ENCODE results near the gene DYRK3. TPM values are rescaled to one million over a fixed set of nuclear protein-coding genes. Genes with fewer than 3 reads are reported as not detected.
"Not testable (repeated sequence)": the region's sequence is repeated elsewhere in the genome, so short reads cannot be mapped to it uniquely, and the experiment has no call there.

The DYRK3 gene
- total RNA-seq, 1 donor from 2014 or later, result 17.9 TPM

GRCh38 chr1:206633708-206634121 lies 1.6 kb upstream of the DYRK3 start:
- no peak for DNase-seq (ENCODE audit: low spot score in 2 of 2)
- H3K27ac ChIP-seq, result peak overlapping the region in 1 of 2 donors; percentile 5
- intact Hi-C loops (cut with DNase I), result loop anchor here (2.0 to 10.0 kb wide), 3 partner anchors 51 to 417 kb away; partner anchors contain the start of genes MAPKAPK2 and YOD1

GRCh38 chr1:206634365-206635079 lies 814 bp upstream of the DYRK3 start:
- Histone ChIP-seq H3K9me3 (no peaks in the 10 kb centered on the region), H3K4me3 (peak overlapping the region; percentile 80 to 83), H3K27ac (peak overlapping the region; percentile 77 to 79), H3K4me1 (peaks cover 0 to 22% of the 10 kb centered on the region in 2 donors), H3K36me3 (no peaks in the 10 kb centered on the region), H3K27me3 (no peaks in the 10 kb centered on the region)
- peak; percentile 67 to 97 for DNase-seq (ENCODE audit: low spot score in 2 of 2)
- intact Hi-C loops (cut with DNase I), result loop anchor here (1.0 to 10.0 kb wide), 7 partner anchors 22 to 416 kb away; partner anchors contain the start of genes EIF2D, MAPKAPK2 and YOD1
- TF ChIP-seq, protein P1, sequence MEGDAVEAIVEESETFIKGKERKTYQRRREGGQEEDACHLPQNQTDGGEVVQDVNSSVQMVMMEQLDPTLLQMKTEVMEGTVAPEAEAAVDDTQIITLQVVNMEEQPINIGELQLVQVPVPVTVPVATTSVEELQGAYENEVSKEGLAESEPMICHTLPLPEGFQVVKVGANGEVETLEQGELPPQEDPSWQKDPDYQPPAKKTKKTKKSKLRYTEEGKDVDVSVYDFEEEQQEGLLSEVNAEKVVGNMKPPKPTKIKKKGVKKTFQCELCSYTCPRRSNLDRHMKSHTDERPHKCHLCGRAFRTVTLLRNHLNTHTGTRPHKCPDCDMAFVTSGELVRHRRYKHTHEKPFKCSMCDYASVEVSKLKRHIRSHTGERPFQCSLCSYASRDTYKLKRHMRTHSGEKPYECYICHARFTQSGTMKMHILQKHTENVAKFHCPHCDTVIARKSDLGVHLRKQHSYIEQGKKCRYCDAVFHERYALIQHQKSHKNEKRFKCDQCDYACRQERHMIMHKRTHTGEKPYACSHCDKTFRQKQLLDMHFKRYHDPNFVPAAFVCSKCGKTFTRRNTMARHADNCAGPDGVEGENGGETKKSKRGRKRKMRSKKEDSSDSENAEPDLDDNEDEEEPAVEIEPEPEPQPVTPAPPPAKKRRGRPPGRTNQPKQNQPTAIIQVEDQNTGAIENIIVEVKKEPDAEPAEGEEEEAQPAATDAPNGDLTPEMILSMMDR (IDR thresholded peaks at IDR 0.05), result peak; percentile 75 to 82 (median 76)

More at GRCh38 chr1:206633708-206634121, 1.6 kb upstream of the DYRK3 start:
- Histone ChIP-seq H3K27me3 (no peaks in the 10 kb centered on the region), H3K36me3 (no peaks in the 10 kb centered on the region), H3K9me3 (no peaks in the 10 kb centered on the region), H3K4me1 (peaks cover 0 to 22% of the 10 kb centered on the region in 2 donors), H3K4me3 (no peak overlapping the region)
- TF ChIP-seq, protein P1 (IDR thresholded peaks at IDR 0.05), result no peak

GRCh38 chr1:206635978-206636345 lies 626 bp downstream of the DYRK3 start:
- Histone ChIP-seq H3K27ac (peak overlapping the region; percentile 77 to 79), H3K4me1 (peaks cover 0 to 22% of the 10 kb centered on the region in 2 donors), H3K4me3 (peak overlapping the region; percentile 80 to 83), H3K9me3 (no peaks in the 10 kb centered on the region), H3K27me3 (no peaks in the 10 kb centered on the region), H3K36me3 (peaks cover 0 to 3% of the 10 kb centered on the region in 2 donors)
- intact Hi-C loops (cut with DNase I), result loop anchor here (1.0 to 10.0 kb wide), 7 partner anchors 24 to 415 kb away; partner anchors contain the start of genes EIF2D, MAPKAPK2 and YOD1
- TF ChIP-seq, protein P1 (IDR thresholded peaks at IDR 0.05), result no peak
- DNase-seq (ENCODE audit: low spot score in 2 of 2), result no peak

- TF ChIP-seq, protein P1 (IDR thresholded peaks at IDR 0.05), result no peak
- intact Hi-C loops (cut with DNase I), result loop anchor here (10.0 kb wide), 1 partner anchor 168 kb away; no protein-coding TSS in a partner anchor
- DNase-seq (ENCODE audit: low spot score in 2 of 2), result no peak
- Histone ChIP-seq H3K4me1 (peaks cover 0 to 22% of the 10 kb centered on the region in 2 donors), H3K4me3 (peak overlapping the region; percentile 80 to 83), H3K27me3 (no peaks in the 10 kb centered on the region), H3K27ac (peak overlapping the region; percentile 77 to 79), H3K36me3 (peaks cover 0 to 3% of the 10 kb centered on the region in 2 donors), H3K9me3 (no peaks in the 10 kb centered on the region)
Observed at GRCh38 chr1:206636671-206637070, 1.3 kb downstream of the DYRK3 start.

GRCh38 chr1:206637605-206638004 lies 2.3 kb downstream of the DYRK3 start:
- Histone ChIP-seq H3K4me1 (peaks cover 0 to 22% of the 10 kb centered on the region in 2 donors), H3K27me3 (no peaks in the 10 kb centered on the region), H3K4me3 (no peak overlapping the region), H3K36me3 (peaks cover 0 to 3% of the 10 kb centered on the region in 2 donors), H3K27ac (no peak overlapping the region), H3K9me3 (no peaks in the 10 kb centered on the region)
- DNase-seq (ENCODE audit: low spot score in 2 of 2), result no peak
- intact Hi-C loops (cut with DNase I), result loop anchor here (10.0 kb wide), 1 partner anchor 167 kb away; no protein-coding TSS in a partner anchor
- TF ChIP-seq, protein P1 (IDR thresholded peaks at IDR 0.05), result no peak

DNA sequence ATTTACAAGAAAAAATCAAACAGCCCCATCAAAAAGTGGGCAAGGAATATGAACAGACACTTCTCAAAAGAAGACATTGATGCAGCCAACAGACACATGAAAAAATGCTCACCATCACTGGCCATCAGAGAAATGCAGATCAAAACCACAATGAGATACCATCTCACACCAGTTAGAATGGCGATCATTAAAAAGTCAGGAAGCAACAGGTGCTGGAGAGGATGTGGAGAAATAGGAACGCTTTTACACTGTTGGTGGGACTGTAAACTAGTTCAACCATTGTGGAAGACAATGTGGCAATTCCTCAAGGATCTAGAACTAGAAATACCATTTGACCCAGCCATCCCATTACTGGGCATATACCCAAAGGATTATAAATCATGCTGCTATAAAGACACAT lies 6.7 kb downstream of the DYRK3 start:
- H3K27ac ChIP-seq; H3K27me3 ChIP-seq; H3K4me3 ChIP-seq; H3K9me3 ChIP-seq; DNase-seq (ENCODE audit: low spot score in 2 of 2); H3K36me3 ChIP-seq; intact Hi-C loops (cut with DNase I); H3K4me1 ChIP-seq: not testable (repeated sequence)
